H9 (cell line): ENCODE data around the gene CTH. TPM values are rescaled to one million over a fixed set of nuclear protein-coding genes. Genes with fewer than 3 reads are reported as not detected.

Experiments used
- DNase-seq: peaks from one replicate; pipeline ENCODE4 v3.0.0-alpha.2; 2017
- H2AFZ ChIP-seq: one replicate; pipeline ENCODE4 v1.6.1; 2013; ENCODE audit warnings: mild to moderate bottlenecking, low read length, control low read depth, moderate library complexity
- H2AK5ac ChIP-seq: 2 replicates; pipeline ENCODE4 v1.6.1; 2013; ENCODE audit warnings: low read length, control low read depth, mixed read lengths; ENCODE audit not compliant: insufficient read length
- H2BK120ac ChIP-seq: one replicate; pipeline ENCODE4 v1.6.1; 2013; ENCODE audit warnings: low read depth, mild to moderate bottlenecking, low read length, control low read depth, inconsistent platforms; ENCODE audit not compliant: poor library complexity, severe bottlenecking
- H2BK12ac ChIP-seq: 2 replicates; pipeline ENCODE4 v1.6.1; 2013; ENCODE audit warnings: low read length, control low read depth, mixed read lengths, low read depth; ENCODE audit not compliant: insufficient read length
- H2BK15ac ChIP-seq: 2 replicates; pipeline ENCODE4 v1.6.1; 2013; ENCODE audit warnings: low read depth, low read length, control low read depth
- H2BK20ac ChIP-seq: one replicate; pipeline ENCODE4 v1.6.1; 2013; ENCODE audit warnings: low read depth, mild to moderate bottlenecking, low read length, control low read depth, inconsistent platforms; ENCODE audit not compliant: poor library complexity, severe bottlenecking
- H2BK5ac ChIP-seq: 2 replicates; pipeline ENCODE4 v1.6.1; 2013; ENCODE audit warnings: low read length, control low read depth, mixed read lengths; ENCODE audit not compliant: insufficient read length
- H3K14ac ChIP-seq: 2 replicates; pipeline ENCODE4 v1.6.1; 2013; ENCODE audit warnings: low read length, control low read depth; ENCODE audit not compliant: insufficient read depth
- H3K18ac ChIP-seq: 2 replicates; pipeline ENCODE4 v1.6.1; 2013; ENCODE audit warnings: low read depth, mild to moderate bottlenecking, mixed read lengths, low read length, control low read depth; ENCODE audit not compliant: insufficient read length
- H3K23ac ChIP-seq: 2 replicates; pipeline ENCODE4 v1.6.1; 2013; ENCODE audit warnings: low read length, control low read depth, mixed read lengths, low read depth; ENCODE audit not compliant: insufficient read length
- H3K23me2 ChIP-seq: 2 replicates; pipeline ENCODE4 v1.6.1; 2013; ENCODE audit warnings: low read depth, mild to moderate bottlenecking, mixed read lengths, low read length, control low read depth; ENCODE audit not compliant: insufficient read length, poor library complexity, severe bottlenecking
- H3K27ac ChIP-seq: 2 replicates; pipeline ENCODE4 v1.5.1; 2013; ENCODE audit warnings: low read length, control low read depth, mixed read lengths, low read depth; ENCODE audit not compliant: insufficient read length
- H3K27me3 ChIP-seq: 2 replicates; pipeline ENCODE4 v1.6.1; 2013; ENCODE audit warnings: low read length, control low read depth, inconsistent platforms; ENCODE audit not compliant: insufficient read depth
- H3K4ac ChIP-seq: 2 replicates; pipeline ENCODE4 v1.6.1; 2013; ENCODE audit warnings: low read depth, mild to moderate bottlenecking, control low read depth, inconsistent platforms, low read length, moderate library complexity
- H3K4me1 ChIP-seq: 2 replicates; pipeline ENCODE4 v1.6.1; 2013; ENCODE audit warnings: low read length, control low read depth, inconsistent platforms; ENCODE audit not compliant: insufficient read depth
- H3K4me2 ChIP-seq: 2 replicates; pipeline ENCODE4 v1.6.1; 2013; ENCODE audit warnings: low read length, control low read depth, mixed read lengths; ENCODE audit not compliant: insufficient read length, insufficient read depth
- H3K56ac ChIP-seq: 2 replicates; pipeline ENCODE4 v1.6.1; 2013; ENCODE audit warnings: low read depth, mild to moderate bottlenecking, mixed read lengths, low read length, control low read depth; ENCODE audit not compliant: insufficient read length
- H3K79me1 ChIP-seq: 2 replicates; pipeline ENCODE4 v1.6.1; 2013; ENCODE audit warnings: low read depth, mild to moderate bottlenecking, moderate library complexity, low read length, control low read depth, inconsistent platforms; ENCODE audit not compliant: insufficient read depth, poor library complexity, severe bottlenecking
- H3K79me2 ChIP-seq: 2 replicates; pipeline ENCODE4 v1.6.1; 2013; ENCODE audit warnings: low read length, control low read depth, inconsistent platforms; ENCODE audit not compliant: insufficient read depth
- H3K9ac ChIP-seq: 2 replicates; pipeline ENCODE4 v1.6.1; 2013; ENCODE audit warnings: low read length, control low read depth, mixed read lengths; ENCODE audit not compliant: insufficient read length; ENCODE audit errors: extremely low read depth
- H3K9me3 ChIP-seq: one replicate; pipeline ENCODE4 v1.6.1; 2013; ENCODE audit warnings: low read depth, low read length, inconsistent platforms; ENCODE audit not compliant: control insufficient read depth
- H3T11ph ChIP-seq: one replicate; pipeline ENCODE4 v1.6.1; 2013; ENCODE audit warnings: mild to moderate bottlenecking, low read length, control low read depth, inconsistent platforms
- H4K20me1 ChIP-seq: one replicate; pipeline ENCODE4 v1.6.1; 2013; ENCODE audit not compliant: control insufficient read depth, insufficient read length, insufficient read depth
- H4K5ac ChIP-seq: 2 replicates; pipeline ENCODE4 v1.6.1; 2013; ENCODE audit warnings: low read depth, mild to moderate bottlenecking, mixed read lengths, low read length, control low read depth; ENCODE audit not compliant: insufficient read length
- H4K8ac ChIP-seq: replicated peaks from 2 replicates; pipeline ENCODE4 v1.6.1; 2013; ENCODE audit warnings: low read length, control low read depth, mixed read lengths, low read depth; ENCODE audit not compliant: insufficient read length
- H4K91ac ChIP-seq: 2 replicates; pipeline ENCODE4 v1.6.1; 2013; ENCODE audit warnings: low read depth, mild to moderate bottlenecking, moderate library complexity, mixed read lengths, low read length, control low read depth; ENCODE audit not compliant: insufficient read length
- H3K27ac Mint-ChIP-seq, 3 experiments: 2 replicates in 2 of 3; 3 replicates in 1 of 3; pipeline ENCODE4 v1.8.0; 2020 to 2021; ENCODE audit warnings: mixed read lengths in 3 of 3, mild to moderate bottlenecking in 1 of 3, moderate library complexity in 1 of 3
- H3K27me3 Mint-ChIP-seq: 2 replicates; pipeline ENCODE4 v1.8.0; 2021; ENCODE audit warnings: low read depth, mild to moderate bottlenecking, moderate library complexity, mixed read lengths
- H3K36me3 Mint-ChIP-seq, 3 experiments: 2 replicates in 2 of 3; 3 replicates in 1 of 3; pipeline ENCODE4 v1.8.0; 2020 to 2021; ENCODE audit warnings: low read depth in 3 of 3, mixed read lengths in 3 of 3; ENCODE audit not compliant: insufficient read depth in 1 of 3
- H3K4me1 Mint-ChIP-seq, 2 experiments: 2 replicates each; pipeline ENCODE4 v1.8.0; 2020; ENCODE audit warnings: mixed read lengths in 2 of 2
- H3K4me3 Mint-ChIP-seq, 2 experiments: 2 replicates in 1 of 2; 3 replicates in 1 of 2; pipeline ENCODE4 v1.8.0; 2020 to 2021; ENCODE audit warnings: mild to moderate bottlenecking in 2 of 2, mixed read lengths in 2 of 2, moderate library complexity in 1 of 2
- H3K9me3 Mint-ChIP-seq, 2 experiments: 2 replicates in 1 of 2; 3 replicates in 1 of 2; pipeline ENCODE4 v1.8.0; 2020; ENCODE audit warnings: mild to moderate bottlenecking in 2 of 2, mixed read lengths in 2 of 2, moderate library complexity in 1 of 2
- CTCF ChIP-seq: fragments of 200-600 bp; sonication (generic); conservative IDR thresholded peaks from 3 replicates; pipeline ENCODE4 v1.8.0; 2021; ENCODE audit warnings: antibody characterized with exemption, mild to moderate bottlenecking
- WGBS: extraction: QIAGEN DNeasy Blood & Tissue Kit; methylation state at CpG from one replicate; pipeline ENCODE4 v1.1.7; 2013; ENCODE audit warnings: missing lambda C conversion rate, low lambda C conversion rate, mixed read lengths; ENCODE audit not compliant: insufficient read length; ENCODE audit errors: extremely low coverage; 5-methylcytosine and 5-hydroxymethylcytosine counted together
- total RNA-seq: library from RNA; stranded (reverse); gene quantifications from 2 replicates; pipeline ENCODE4 v1.2.1, GENCODE V29; 2021

The CTH gene
- total RNA-seq, 1 experiment from 2014 or later, result 15.5 TPM

- no peak for TF ChIP-seq CTCF
- H2BK20ac ChIP-seq, result no peak overlapping the region
- no peak overlapping the region for H2AFZ ChIP-seq
- no peak overlapping the region for H3K56ac ChIP-seq
- no peak overlapping the region for H3K4ac ChIP-seq
- Mint-ChIP-seq H3K4me1 (peaks cover 15 to 26% of the 10 kb centered on the region in 2 experiments), H3K4me3 (no peak overlapping the region), H3K27me3 (no peaks in the 10 kb centered on the region), H3K27ac (no peak overlapping the region), H3K9me3 (peaks cover 0 to 3% of the 10 kb centered on the region in 2 experiments; a peak in 2 of 5 replicates), H3K36me3 (peaks cover 2 to 4% (median 3%) of the 10 kb centered on the region in 3 experiments; a peak in 3 of 7 replicates)
- no peak overlapping the region for H4K5ac ChIP-seq
- H3T11ph ChIP-seq, result no peak overlapping the region
- H3K4me2 ChIP-seq, result no peak overlapping the region
- no peak overlapping the region for H4K91ac ChIP-seq
- H3K23ac ChIP-seq, result no peak overlapping the region
- no peaks in the 10 kb centered on the region for H3K79me1 ChIP-seq
- H2BK12ac ChIP-seq, result no peak overlapping the region
- H2BK120ac ChIP-seq, result no peak overlapping the region
- no peak overlapping the region for H3K18ac ChIP-seq
- H3K27ac ChIP-seq, result no peak overlapping the region
- H3K14ac ChIP-seq, result no peak overlapping the region
- H3K27me3 ChIP-seq, result no peaks in the 10 kb centered on the region
- no peaks in the 10 kb centered on the region for H4K20me1 ChIP-seq
- H2BK15ac ChIP-seq, result no peak overlapping the region
- no CpG with 5 or more reads among the region's 1 CpG for WGBS
- peaks cover 2% of the 10 kb centered on the region; the same call in 1 of the 2 replicates for H3K4me1 ChIP-seq
- no peaks in the 10 kb centered on the region for H3K79me2 ChIP-seq
- no peak overlapping the region for H2AK5ac ChIP-seq
- H2BK5ac ChIP-seq, result no peak overlapping the region
- no peak for DNase-seq
- no peaks in the 10 kb centered on the region for H3K9me3 ChIP-seq
- no peak overlapping the region for H4K8ac ChIP-seq
- H3K9ac ChIP-seq, result no peak overlapping the region
- no peaks in the 10 kb centered on the region for H3K23me2 ChIP-seq
These were observed 51.5 kb downstream of the CTH start for GRCh38 chr1:70462611-70463010.
